ENCODE results near the gene FAM81B.

FAM81B gene

DNA sequence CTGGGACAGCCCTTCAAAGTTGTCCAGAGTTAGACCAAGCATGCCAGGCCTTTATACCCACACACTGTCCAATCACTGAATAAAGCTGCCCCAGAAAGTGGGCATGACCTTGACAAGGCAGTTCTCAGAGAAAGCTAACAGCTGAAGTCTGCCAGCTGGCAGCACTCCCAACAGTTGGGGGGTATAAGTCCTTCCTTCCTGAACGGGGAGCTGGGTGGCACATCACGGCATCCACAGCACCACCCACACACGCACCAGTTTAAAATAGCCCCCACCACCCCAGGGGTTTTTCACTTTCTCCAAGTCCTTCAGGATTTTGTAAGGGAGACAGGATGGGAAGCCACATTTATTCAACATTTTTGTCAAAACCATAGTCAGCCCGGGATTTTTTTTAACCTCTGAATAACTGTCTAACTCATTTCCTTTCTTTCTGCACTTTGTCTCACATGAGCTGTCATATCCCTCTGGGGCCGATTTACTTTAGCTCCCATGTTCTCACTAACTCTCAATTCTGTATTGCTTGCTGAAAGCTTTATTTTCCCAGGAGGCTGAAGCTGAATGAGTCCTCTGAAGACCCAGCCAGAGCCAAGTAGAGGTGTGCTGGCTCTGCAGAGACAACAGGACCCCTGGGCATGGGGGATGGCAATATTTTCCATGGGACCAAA is 15.4 kb downstream of the FAM81B start:
- Histone ChIP-seq H3K4me2 (ENCODE audit: low read depth, low read length, poor library complexity, severe bottlenecking) (peak overlapping the region; percentile 78), H3K79me2 (ENCODE audit: insufficient read depth, low read length) (no peaks in the 10 kb centered on the region), H3K4me1 (ENCODE audit: insufficient read depth, low read length, poor library complexity, severe bottlenecking) (peaks cover 20% of the 10 kb centered on the region), H3K9me3 (ENCODE audit: insufficient read depth, low read depth, low read length) (no peaks in the 10 kb centered on the region), H3K4me3 (ENCODE audit: low read length, poor library complexity, severe bottlenecking) (peak overlapping the region; percentile 62), H3K9ac (ENCODE audit: low read depth, low read length, poor library complexity, severe bottlenecking) (peak overlapping the region; percentile 35), H3K27me3 (ENCODE audit: insufficient read depth, low read length, poor library complexity, severe bottlenecking) (no peaks in the 10 kb centered on the region), H3K9me2 (replicated peaks; ENCODE audit: low read depth, low read length) (no peaks in the 10 kb centered on the region), H3F3A (ENCODE audit: low read depth) (no peaks in the 10 kb centered on the region), H2AFZ (ENCODE audit: low read length) (peak overlapping the region; percentile 86), H3K36me3 (ENCODE audit: insufficient read depth, low read length) (no peaks in the 10 kb centered on the region), H4K20me1 (ENCODE audit: insufficient read depth, low read length, poor library complexity, severe bottlenecking) (no peaks in the 10 kb centered on the region)
- TF ChIP-seq EZH2phosphoT487 (IDR thresholded peaks at IDR 0.05; ENCODE audit: borderline replicate concordance) (no peak), CTCF (conservative IDR thresholded peaks at IDR 0.05; ENCODE audit: low read length) (no peak)

GRCh38 chr5:95410279-95410678 is 19.1 kb downstream of the FAM81B start:
- H3K4me2 ChIP-seq (ENCODE audit: low read depth, low read length, poor library complexity, severe bottlenecking): no peak overlapping the region
- H3K4me3 ChIP-seq (ENCODE audit: low read length, poor library complexity, severe bottlenecking): no peak overlapping the region
- H3K9me3 ChIP-seq (ENCODE audit: insufficient read depth, low read depth, low read length): no peaks in the 10 kb centered on the region
- H3K4me1 ChIP-seq (ENCODE audit: insufficient read depth, low read length, poor library complexity, severe bottlenecking): peaks cover 20% of the 10 kb centered on the region
- TF ChIP-seq EZH2phosphoT487 (IDR thresholded peaks at IDR 0.05; ENCODE audit: borderline replicate concordance) (no peak), CTCF (conservative IDR thresholded peaks at IDR 0.05; ENCODE audit: low read length) (no peak)
- no peak overlapping the region for H3K9ac ChIP-seq (ENCODE audit: low read depth, low read length, poor library complexity, severe bottlenecking)
- no peaks in the 10 kb centered on the region for H3F3A ChIP-seq (ENCODE audit: low read depth)
- no peaks in the 10 kb centered on the region for H3K36me3 ChIP-seq (ENCODE audit: insufficient read depth, low read length)
- no peaks in the 10 kb centered on the region for H3K79me2 ChIP-seq (ENCODE audit: insufficient read depth, low read length)
- H2AFZ ChIP-seq (ENCODE audit: low read length): no peak overlapping the region
- no peaks in the 10 kb centered on the region for H4K20me1 ChIP-seq (ENCODE audit: insufficient read depth, low read length, poor library complexity, severe bottlenecking)
- no peaks in the 10 kb centered on the region for H3K27me3 ChIP-seq (ENCODE audit: insufficient read depth, low read length, poor library complexity, severe bottlenecking)
- H3K9me2 ChIP-seq (replicated peaks; ENCODE audit: low read depth, low read length): no peaks in the 10 kb centered on the region

- no peak for TF ChIP-seq CTCF (conservative IDR thresholded peaks at IDR 0.05; ENCODE audit: low read length)
- no peak for TF ChIP-seq EZH2phosphoT487 (IDR thresholded peaks at IDR 0.05; ENCODE audit: borderline replicate concordance)
- Histone ChIP-seq H3K9ac (ENCODE audit: low read depth, low read length, poor library complexity, severe bottlenecking) (no peak overlapping the region), H3K4me3 (ENCODE audit: low read length, poor library complexity, severe bottlenecking) (no peak overlapping the region), H3K9me3 (ENCODE audit: insufficient read depth, low read depth, low read length) (no peaks in the 10 kb centered on the region), H3K4me1 (ENCODE audit: insufficient read depth, low read length, poor library complexity, severe bottlenecking) (peaks cover 10% of the 10 kb centered on the region), H3F3A (ENCODE audit: low read depth) (no peaks in the 10 kb centered on the region), H4K20me1 (ENCODE audit: insufficient read depth, low read length, poor library complexity, severe bottlenecking) (no peaks in the 10 kb centered on the region), H2AFZ (ENCODE audit: low read length) (no peak overlapping the region), H3K27me3 (ENCODE audit: insufficient read depth, low read length, poor library complexity, severe bottlenecking) (no peaks in the 10 kb centered on the region), H3K9me2 (replicated peaks; ENCODE audit: low read depth, low read length) (no peaks in the 10 kb centered on the region), H3K36me3 (ENCODE audit: insufficient read depth, low read length) (no peaks in the 10 kb centered on the region), H3K4me2 (ENCODE audit: low read depth, low read length, poor library complexity, severe bottlenecking) (no peak overlapping the region), H3K79me2 (ENCODE audit: insufficient read depth, low read length) (no peaks in the 10 kb centered on the region)
Observed at GRCh38 chr5:95411474-95411873, 20.3 kb downstream of the FAM81B start.
